ENCODE data around the gene KRT17. TPM values are rescaled to one million over a fixed set of nuclear protein-coding genes. Genes with fewer than 3 reads are reported as not detected.
A peak's percentile ranks its signal among the peaks of the same experiment; 100 is the strongest.
"Not testable (repeated sequence)": the region's sequence is repeated elsewhere in the genome, so short reads cannot be mapped to it uniquely, and the experiment has no call there.

KRT17 gene
- total RNA-seq, 1 experiment from 2014 or later: 1.5 TPM

DNA sequence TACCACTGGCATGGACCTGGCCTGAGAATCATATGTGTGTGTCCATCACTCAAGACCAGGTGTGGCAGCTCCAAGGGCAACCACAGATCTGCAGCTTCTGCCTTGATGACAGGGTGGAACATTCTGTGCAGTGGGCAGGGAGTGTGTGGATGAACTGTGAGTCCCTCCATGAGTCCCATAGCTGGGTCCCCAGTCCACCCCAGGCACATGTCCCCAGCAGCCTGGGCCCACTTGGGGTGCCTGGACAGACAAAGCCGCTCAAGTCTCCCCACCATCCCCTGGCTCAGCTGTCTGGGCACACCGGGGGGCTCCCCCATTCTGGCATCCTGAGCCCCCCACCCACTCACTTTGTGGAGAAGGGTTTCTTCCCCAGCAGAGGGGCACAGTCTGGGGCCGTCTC, 7.2 kb downstream of the KRT17 start:
- Histone ChIP-seq H3K4ac (ENCODE audit: low read depth, low read length) (no peak overlapping the region), H3K27me3 (ENCODE audit: insufficient read depth, low read length) (no peaks in the 10 kb centered on the region), H2BK15ac (ENCODE audit: low read depth, low read length) (no peak overlapping the region), H3K9me3 (ENCODE audit: control insufficient read depth, low read depth, low read length) (no peaks in the 10 kb centered on the region), H3K9ac (ENCODE audit: extremely low read depth, insufficient read length, low read length) (no peak overlapping the region), H2BK120ac (ENCODE audit: low read depth, low read length, poor library complexity, severe bottlenecking) (no peak overlapping the region), H3K14ac (ENCODE audit: insufficient read depth, low read length) (no peak overlapping the region), H2BK5ac (ENCODE audit: insufficient read length, low read length) (no peak overlapping the region), H4K91ac (ENCODE audit: insufficient read length, low read depth, low read length) (no peak overlapping the region), H3K23me2 (ENCODE audit: insufficient read length, low read depth, low read length, poor library complexity, severe bottlenecking) (no peaks in the 10 kb centered on the region), H3K4me2 (ENCODE audit: insufficient read depth, insufficient read length, low read length) (no peak overlapping the region), H3K18ac (ENCODE audit: insufficient read length, low read depth, low read length) (no peak overlapping the region), H4K5ac (ENCODE audit: insufficient read length, low read depth, low read length) (no peak overlapping the region), H3K23ac (ENCODE audit: insufficient read length, low read depth, low read length) (no peak overlapping the region), H4K8ac (replicated peaks; ENCODE audit: insufficient read length, low read depth, low read length) (no peak overlapping the region), H3K79me1 (ENCODE audit: insufficient read depth, low read depth, low read length, poor library complexity, severe bottlenecking) (no peaks in the 10 kb centered on the region), H3K56ac (ENCODE audit: insufficient read length, low read depth, low read length) (no peak overlapping the region), H2BK20ac (ENCODE audit: low read depth, low read length, poor library complexity, severe bottlenecking) (no peak overlapping the region), H2BK12ac (ENCODE audit: insufficient read length, low read depth, low read length) (no peak overlapping the region), H2AFZ (ENCODE audit: low read length) (no peak overlapping the region), H4K20me1 (ENCODE audit: control insufficient read depth, insufficient read depth, insufficient read length) (no peaks in the 10 kb centered on the region), H3K79me2 (ENCODE audit: insufficient read depth, low read length) (no peaks in the 10 kb centered on the region), H3K27ac (ENCODE audit: insufficient read length, low read depth, low read length) (no peak overlapping the region), H3T11ph (ENCODE audit: low read length) (no peak overlapping the region), H3K4me1 (ENCODE audit: insufficient read depth, low read length) (no peaks in the 10 kb centered on the region; the same call in 1 of the 2 replicates), H2AK5ac (ENCODE audit: insufficient read length, low read length) (no peak overlapping the region)
- Mint-ChIP-seq H3K4me3 (no peak overlapping the region), H3K4me1 (peaks cover 7 to 29% of the 10 kb centered on the region in 2 experiments), H3K36me3 (ENCODE audit: insufficient read depth in 1 of 3, low read depth in 3 of 3) (no peaks in the 10 kb centered on the region; a peak in 1 of 7 replicates), H3K9me3 (no peaks in the 10 kb centered on the region), H3K27me3 (ENCODE audit: low read depth) (peaks cover 5% of the 10 kb centered on the region; the same call in 1 of the 2 replicates), H3K27ac (no peak overlapping the region)
- no CpG with 5 or more reads among the region's 3 CpGs for WGBS (ENCODE audit: extremely low coverage, insufficient read length, low lambda C conversion rate)
- TF ChIP-seq, protein P1, sequence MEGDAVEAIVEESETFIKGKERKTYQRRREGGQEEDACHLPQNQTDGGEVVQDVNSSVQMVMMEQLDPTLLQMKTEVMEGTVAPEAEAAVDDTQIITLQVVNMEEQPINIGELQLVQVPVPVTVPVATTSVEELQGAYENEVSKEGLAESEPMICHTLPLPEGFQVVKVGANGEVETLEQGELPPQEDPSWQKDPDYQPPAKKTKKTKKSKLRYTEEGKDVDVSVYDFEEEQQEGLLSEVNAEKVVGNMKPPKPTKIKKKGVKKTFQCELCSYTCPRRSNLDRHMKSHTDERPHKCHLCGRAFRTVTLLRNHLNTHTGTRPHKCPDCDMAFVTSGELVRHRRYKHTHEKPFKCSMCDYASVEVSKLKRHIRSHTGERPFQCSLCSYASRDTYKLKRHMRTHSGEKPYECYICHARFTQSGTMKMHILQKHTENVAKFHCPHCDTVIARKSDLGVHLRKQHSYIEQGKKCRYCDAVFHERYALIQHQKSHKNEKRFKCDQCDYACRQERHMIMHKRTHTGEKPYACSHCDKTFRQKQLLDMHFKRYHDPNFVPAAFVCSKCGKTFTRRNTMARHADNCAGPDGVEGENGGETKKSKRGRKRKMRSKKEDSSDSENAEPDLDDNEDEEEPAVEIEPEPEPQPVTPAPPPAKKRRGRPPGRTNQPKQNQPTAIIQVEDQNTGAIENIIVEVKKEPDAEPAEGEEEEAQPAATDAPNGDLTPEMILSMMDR (conservative IDR thresholded peaks at IDR 0.05): no peak
- DNase-seq: no peak

DNA sequence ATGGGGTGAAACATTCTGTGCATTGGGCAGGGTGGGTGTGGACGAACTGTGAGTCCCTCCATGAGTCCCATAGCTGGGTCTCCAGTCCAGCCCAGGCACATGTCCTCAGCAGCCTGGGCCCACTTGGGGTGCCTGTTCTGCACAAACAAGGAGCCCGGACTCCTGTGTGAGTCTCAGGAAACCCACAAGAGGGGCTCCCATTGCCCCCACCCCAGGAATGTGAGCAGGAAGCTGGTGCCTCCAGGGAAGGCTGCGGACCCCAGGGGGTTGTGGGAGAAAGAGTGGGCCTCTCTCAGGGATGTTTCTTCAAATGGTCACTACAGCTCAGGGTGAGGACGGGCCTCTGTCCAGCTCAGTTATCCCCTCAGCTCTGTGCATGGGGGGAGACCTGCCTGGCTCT, 7.9 kb downstream of the KRT17 start:
- not testable (repeated sequence) for H4K91ac ChIP-seq (ENCODE audit: insufficient read length, low read depth, low read length); DNase-seq; H3K56ac ChIP-seq (ENCODE audit: insufficient read length, low read depth, low read length); H3K4me1 ChIP-seq (ENCODE audit: insufficient read depth, low read length); H2BK12ac ChIP-seq (ENCODE audit: insufficient read length, low read depth, low read length); H3K36me3 Mint-ChIP-seq (ENCODE audit: insufficient read depth in 1 of 3, low read depth in 3 of 3); H4K8ac ChIP-seq (replicated peaks; ENCODE audit: insufficient read length, low read depth, low read length); H2BK20ac ChIP-seq (ENCODE audit: low read depth, low read length, poor library complexity, severe bottlenecking); H3K27me3 ChIP-seq (ENCODE audit: insufficient read depth, low read length); H3K14ac ChIP-seq (ENCODE audit: insufficient read depth, low read length); H3K9me3 ChIP-seq (ENCODE audit: control insufficient read depth, low read depth, low read length); H3K79me1 ChIP-seq (ENCODE audit: insufficient read depth, low read depth, low read length, poor library complexity, severe bottlenecking); H3K18ac ChIP-seq (ENCODE audit: insufficient read length, low read depth, low read length); H3K4ac ChIP-seq (ENCODE audit: low read depth, low read length); H3K27ac ChIP-seq (ENCODE audit: insufficient read length, low read depth, low read length); H3K4me3 Mint-ChIP-seq; H3K23me2 ChIP-seq (ENCODE audit: insufficient read length, low read depth, low read length, poor library complexity, severe bottlenecking); H2BK15ac ChIP-seq (ENCODE audit: low read depth, low read length); H2BK120ac ChIP-seq (ENCODE audit: low read depth, low read length, poor library complexity, severe bottlenecking); H3K9ac ChIP-seq (ENCODE audit: extremely low read depth, insufficient read length, low read length); H2AK5ac ChIP-seq (ENCODE audit: insufficient read length, low read length); H3K79me2 ChIP-seq (ENCODE audit: insufficient read depth, low read length); H2AFZ ChIP-seq (ENCODE audit: low read length); H3K23ac ChIP-seq (ENCODE audit: insufficient read length, low read depth, low read length); H4K5ac ChIP-seq (ENCODE audit: insufficient read length, low read depth, low read length); H3K27me3 Mint-ChIP-seq (ENCODE audit: low read depth); H3K9me3 Mint-ChIP-seq; H4K20me1 ChIP-seq (ENCODE audit: control insufficient read depth, insufficient read depth, insufficient read length); H3K4me2 ChIP-seq (ENCODE audit: insufficient read depth, insufficient read length, low read length); H2BK5ac ChIP-seq (ENCODE audit: insufficient read length, low read length); H3T11ph ChIP-seq (ENCODE audit: low read length)
- peak overlapping the region in 1 of 3 experiments; percentile 49; a peak in 2 of 7 replicates for H3K27ac Mint-ChIP-seq
- H3K4me1 Mint-ChIP-seq: peaks cover 6 to 29% of the 10 kb centered on the region in 2 experiments
- WGBS (ENCODE audit: extremely low coverage, insufficient read length, low lambda C conversion rate): no CpG with 5 or more reads among the region's 4 CpGs
